ENCODE results near the gene FMNL1.
A peak's percentile ranks its signal among the peaks of the same experiment; 100 is the strongest.
"Not testable (repeated sequence)": the region's sequence is repeated elsewhere in the genome, so short reads cannot be mapped to it uniquely, and the experiment has no call there.

FMNL1 gene

GRCh38 chr17:45235416-45236281 lies 14.0 kb downstream of the FMNL1 start:
- peak; percentile 74 for DNase-seq (ENCODE audit: low spot score)

- DNase-seq (ENCODE audit: low spot score) = no peak
Observed at GRCh38 chr17:45236282-45236606, 14.6 kb downstream of the FMNL1 start.

GRCh38 chr17:45237686-45238085 lies 16.0 kb downstream of the FMNL1 start:
- no peak for DNase-seq (ENCODE audit: low spot score)

- no peak for DNase-seq (ENCODE audit: low spot score)
Observed at GRCh38 chr17:45238155-45238774, 16.6 kb downstream of the FMNL1 start.

- DNase-seq (ENCODE audit: low spot score) = no peak
Observed at GRCh38 chr17:45240905-45241327, 19.2 kb downstream of the FMNL1 start.

GRCh38 chr17:45241328-45242028 lies 19.8 kb downstream of the FMNL1 start:
- DNase-seq (ENCODE audit: low spot score) = no peak

- DNase-seq (ENCODE audit: low spot score) = no peak
Observed at GRCh38 chr17:45242029-45242414, 20.3 kb downstream of the FMNL1 start.

- DNase-seq (ENCODE audit: low spot score) = no peak
Observed at GRCh38 chr17:45243750-45244149, 22.1 kb downstream of the FMNL1 start.

- no peak for DNase-seq (ENCODE audit: low spot score)
Observed at GRCh38 chr17:45244725-45245656, 23.3 kb downstream of the FMNL1 start.

GRCh38 chr17:45246338-45246737 lies 24.7 kb downstream of the FMNL1 start:
- DNase-seq (ENCODE audit: low spot score) = no peak

- no peak for DNase-seq (ENCODE audit: low spot score)
Observed at GRCh38 chr17:45246861-45247428, 25.3 kb downstream of the FMNL1 start.

GRCh38 chr17:45247429-45248131 lies 25.9 kb downstream of the FMNL1 start:
- peak; percentile 60 for DNase-seq (ENCODE audit: low spot score)

GRCh38 chr17:45248132-45248957 lies 26.7 kb downstream of the FMNL1 start:
- DNase-seq (ENCODE audit: low spot score) = no peak

GRCh38 chr17:45251931-45252330 lies 30.2 kb downstream of the FMNL1 start:
- no peak for DNase-seq (ENCODE audit: low spot score)

GRCh38 chr17:45253237-45253636 lies 31.6 kb downstream of the FMNL1 start:
- DNase-seq (ENCODE audit: low spot score) = not testable (repeated sequence)

GRCh38 chr17:45253879-45254278 lies 32.2 kb downstream of the FMNL1 start:
- no peak for DNase-seq (ENCODE audit: low spot score)

GRCh38 chr17:45255358-45255757 lies 33.7 kb downstream of the FMNL1 start:
- no peak for DNase-seq (ENCODE audit: low spot score)

GRCh38 chr17:45256114-45256966 lies 34.7 kb downstream of the FMNL1 start:
- DNase-seq (ENCODE audit: low spot score) = no peak

GRCh38 chr17:45257115-45257514 lies 35.4 kb downstream of the FMNL1 start:
- no peak for DNase-seq (ENCODE audit: low spot score)
